GM10248 (cell line): ENCODE measurements around the gene ARIH1.

Experiments
- CTCF ChIA-PET: fragments of 300-600 bp; sonication (Branson Sonifier 250); formaldehyde crosslinking; extraction: SDS; loops from one replicate; lab custom pipeline; 2021; ENCODE audit warnings: antibody characterized with exemption; lab: Yijun Ruan, JAX
- POLR2A ChIA-PET: fragments of 350-650 bp; sonication (Branson Sonifier 250); formaldehyde crosslinking; extraction: SDS; loops from one replicate; lab custom pipeline; 2020; ENCODE audit warnings: antibody characterized with exemption; lab: Yijun Ruan, JAX
- DNase-seq: peaks from one replicate; pipeline ENCODE4 v3.0.0; 2012; ENCODE audit errors: extremely low spot score
- TF ChIP-seq, protein P1 (sequence below): IDR thresholded peaks from 2 replicates; pipeline ENCODE4 v1.5.1; 2012; ENCODE audit warnings: mild to moderate bottlenecking, low read depth; ENCODE audit errors: extremely low read depth, missing control alignments, control extremely low read depth

Gene ARIH1

DNA sequence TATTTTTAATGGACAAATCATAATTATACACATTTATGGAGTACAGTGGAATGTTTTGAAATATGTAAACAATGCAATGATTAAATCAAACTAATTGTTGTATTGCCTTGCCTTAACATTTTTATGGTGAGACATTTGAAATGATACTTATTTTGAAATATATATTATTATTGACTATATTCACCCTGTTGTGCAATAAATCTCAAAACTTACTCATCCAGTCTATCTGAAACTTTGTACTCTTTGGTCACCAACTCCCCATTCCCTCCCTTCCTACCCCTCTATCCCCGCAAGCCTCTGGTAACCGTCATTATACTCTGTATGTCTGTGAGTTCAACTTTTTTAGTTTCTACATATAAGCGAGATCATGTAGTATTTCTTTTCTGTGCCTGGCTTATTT lies 105.7 kb downstream of the ARIH1 start:
- TF ChIP-seq, protein P1, sequence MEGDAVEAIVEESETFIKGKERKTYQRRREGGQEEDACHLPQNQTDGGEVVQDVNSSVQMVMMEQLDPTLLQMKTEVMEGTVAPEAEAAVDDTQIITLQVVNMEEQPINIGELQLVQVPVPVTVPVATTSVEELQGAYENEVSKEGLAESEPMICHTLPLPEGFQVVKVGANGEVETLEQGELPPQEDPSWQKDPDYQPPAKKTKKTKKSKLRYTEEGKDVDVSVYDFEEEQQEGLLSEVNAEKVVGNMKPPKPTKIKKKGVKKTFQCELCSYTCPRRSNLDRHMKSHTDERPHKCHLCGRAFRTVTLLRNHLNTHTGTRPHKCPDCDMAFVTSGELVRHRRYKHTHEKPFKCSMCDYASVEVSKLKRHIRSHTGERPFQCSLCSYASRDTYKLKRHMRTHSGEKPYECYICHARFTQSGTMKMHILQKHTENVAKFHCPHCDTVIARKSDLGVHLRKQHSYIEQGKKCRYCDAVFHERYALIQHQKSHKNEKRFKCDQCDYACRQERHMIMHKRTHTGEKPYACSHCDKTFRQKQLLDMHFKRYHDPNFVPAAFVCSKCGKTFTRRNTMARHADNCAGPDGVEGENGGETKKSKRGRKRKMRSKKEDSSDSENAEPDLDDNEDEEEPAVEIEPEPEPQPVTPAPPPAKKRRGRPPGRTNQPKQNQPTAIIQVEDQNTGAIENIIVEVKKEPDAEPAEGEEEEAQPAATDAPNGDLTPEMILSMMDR, result no peak
- CTCF ChIA-PET, result no interaction called here
- DNase-seq, result no peak
- POLR2A ChIA-PET, result no interaction called here

DNA sequence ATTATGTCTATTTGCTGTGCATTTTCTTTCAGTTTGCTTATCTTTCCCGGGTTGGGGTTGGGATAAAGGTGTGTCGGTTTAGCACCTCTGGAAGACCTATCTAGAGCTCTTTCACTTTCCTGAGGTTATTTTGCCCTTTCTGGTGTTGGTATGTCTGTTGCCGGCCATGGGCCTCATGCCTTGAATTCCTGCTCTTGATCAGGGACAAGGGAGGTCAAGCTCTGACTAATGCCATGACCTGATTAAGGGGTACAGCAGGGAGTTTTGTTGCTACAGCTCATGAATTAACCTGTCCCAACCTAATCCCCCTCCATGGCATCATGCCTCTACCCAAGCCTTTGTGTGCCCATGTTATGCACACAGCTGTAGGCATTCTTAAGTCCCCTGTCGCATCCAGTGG lies 109.9 kb downstream of the ARIH1 start:
- no peak for DNase-seq
- TF ChIP-seq, protein P1, result no peak
- POLR2A ChIA-PET, result no interaction called here
- CTCF ChIA-PET, result interaction anchor here (0.7 to 4.3 kb wide), 2 partner anchors 10 to 15 kb away, joined by 3 to 34 read pairs; no protein-coding TSS in a partner anchor

DNA sequence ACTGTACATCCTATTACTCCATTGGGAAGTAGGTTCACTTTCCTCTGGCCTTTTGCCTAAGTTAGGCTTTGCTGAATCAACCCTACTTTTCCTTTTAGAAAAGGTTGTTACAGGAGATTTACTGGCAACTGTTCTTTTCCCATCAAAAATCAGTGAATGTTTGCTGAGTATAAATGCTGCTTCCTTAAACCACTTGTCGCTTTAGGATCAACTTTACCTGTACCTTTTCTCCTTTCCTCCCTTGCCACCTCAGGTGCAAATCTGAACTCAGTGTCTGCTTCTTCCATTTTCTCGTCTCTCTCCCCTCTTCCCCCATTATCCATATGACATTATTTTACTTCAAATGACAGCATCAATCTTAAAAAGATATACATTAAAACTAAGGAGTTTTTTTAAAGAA lies 110.9 kb downstream of the ARIH1 start:
- POLR2A ChIA-PET, result no interaction called here
- CTCF ChIA-PET, result interaction anchor here (0.9 to 4.3 kb wide), 3 partner anchors 13 to 272 kb away, joined by 3 to 34 read pairs (median 7); no protein-coding TSS in a partner anchor
- no peak for DNase-seq
- TF ChIP-seq, protein P1, result no peak

DNA sequence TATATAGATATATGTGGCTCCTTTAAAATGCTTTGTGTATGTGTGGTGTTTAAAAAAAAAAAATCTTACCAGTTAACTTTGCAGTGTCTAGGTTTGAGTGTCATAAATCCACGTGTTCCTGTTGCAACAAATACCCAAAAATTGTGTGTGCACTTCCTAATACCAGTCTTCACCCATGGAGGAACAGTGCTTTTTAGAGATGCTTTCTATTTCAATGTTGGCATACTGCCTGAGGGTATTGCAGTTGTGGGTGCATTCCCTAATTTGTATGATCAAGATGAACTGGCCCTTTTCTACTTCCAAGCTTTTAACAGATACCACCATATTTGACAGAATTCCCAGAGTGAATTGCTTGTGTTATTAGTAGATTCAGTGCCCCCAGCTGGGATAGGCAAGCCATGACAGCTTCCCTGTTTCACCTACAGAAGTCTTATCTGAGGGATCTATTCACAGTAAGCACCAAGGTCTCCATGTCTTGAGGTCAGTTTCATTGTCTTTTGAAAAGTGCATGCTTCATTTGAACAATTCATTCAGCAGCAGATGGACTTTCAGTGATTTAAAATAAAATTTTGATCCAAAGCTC lies 111.4 kb downstream of the ARIH1 start:
- no peak for DNase-seq
- ChIA-PET POLR2A (no interaction called here), CTCF (interaction anchor here (0.9 to 1.8 kb wide), 3 partner anchors 13 to 273 kb away, joined by 3 to 11 read pairs (median 7); no protein-coding TSS in a partner anchor)
- TF ChIP-seq, protein P1, result peak; percentile 22

DNA sequence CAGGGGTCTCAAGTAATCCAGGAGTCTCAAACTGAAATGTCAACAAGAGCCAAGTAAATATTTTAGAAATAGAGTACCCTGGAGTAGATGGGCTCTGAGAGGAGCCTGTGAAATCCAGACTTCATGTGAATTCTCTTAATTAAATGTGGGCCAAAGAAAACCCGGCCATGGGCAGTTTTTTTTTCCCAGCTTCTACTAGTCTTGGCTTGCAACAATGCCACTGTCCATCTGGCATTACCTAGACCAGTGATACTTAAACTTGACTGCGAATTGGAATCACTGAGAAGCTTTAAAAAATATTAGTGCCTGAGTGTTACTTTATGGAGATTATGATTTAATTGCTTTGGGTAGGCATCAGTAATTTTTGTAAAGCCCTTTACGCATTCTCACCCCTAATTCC lies 114.0 kb downstream of the ARIH1 start:
- POLR2A ChIA-PET, result no interaction called here
- DNase-seq, result no peak
- TF ChIP-seq, protein P1, result no peak
- CTCF ChIA-PET, result interaction anchor here (4.3 kb wide), 1 partner anchor 11 kb away, joined by 50 read pairs; no protein-coding TSS in a partner anchor

DNA sequence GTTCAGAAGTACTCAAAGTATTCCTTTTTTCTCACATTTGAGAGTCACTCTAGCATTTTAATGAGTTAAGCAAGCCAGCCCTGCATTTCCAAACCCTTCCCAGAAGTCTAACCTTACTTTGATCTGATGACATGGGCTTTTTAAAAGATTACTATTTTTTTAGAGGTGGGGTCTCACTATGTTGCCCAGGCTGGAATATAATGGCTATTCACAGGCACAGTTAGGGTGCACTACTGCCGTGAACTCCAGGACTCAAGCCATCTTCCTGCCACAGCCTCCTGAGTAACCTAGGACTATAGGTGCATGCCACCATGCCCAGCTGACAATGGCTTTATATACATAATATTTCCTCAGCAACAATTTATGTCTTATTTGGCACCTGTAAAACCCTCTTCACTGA lies 116.3 kb downstream of the ARIH1 start:
- CTCF ChIA-PET, result interaction anchor here (1.2 to 4.3 kb wide), 3 partner anchors 9 to 270 kb away, joined by 3 to 50 read pairs (median 3); no protein-coding TSS in a partner anchor
- POLR2A ChIA-PET, result no interaction called here
- TF ChIP-seq, protein P1, result no peak
- DNase-seq, result no peak

DNA sequence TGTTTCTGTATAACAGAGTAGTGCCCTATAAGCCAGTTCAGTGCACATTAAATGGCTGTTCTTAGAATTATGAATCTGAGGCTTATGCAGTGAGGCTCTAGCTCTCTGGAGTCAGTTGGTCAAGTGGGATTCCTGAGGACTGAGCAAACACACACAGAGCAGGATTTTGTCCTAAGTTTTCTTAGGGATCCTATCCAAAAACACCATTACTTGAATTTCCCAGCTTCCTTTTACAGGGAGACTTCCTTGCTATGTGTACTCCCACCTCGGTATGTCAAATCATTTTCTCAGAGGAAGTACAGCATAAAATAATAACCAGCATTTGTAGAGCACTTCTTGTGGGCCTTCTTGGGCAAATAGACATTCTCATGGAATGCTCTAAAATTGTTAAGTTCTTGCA lies 117.2 kb downstream of the ARIH1 start:
- CTCF ChIA-PET, result interaction anchor here (4.3 kb wide), 1 partner anchor 8 kb away, joined by 50 read pairs; no protein-coding TSS in a partner anchor
- POLR2A ChIA-PET, result no interaction called here
- TF ChIP-seq, protein P1, result no peak
- DNase-seq, result no peak
